Measurements from ENCODE around the gene BLVRB.

DNA sequence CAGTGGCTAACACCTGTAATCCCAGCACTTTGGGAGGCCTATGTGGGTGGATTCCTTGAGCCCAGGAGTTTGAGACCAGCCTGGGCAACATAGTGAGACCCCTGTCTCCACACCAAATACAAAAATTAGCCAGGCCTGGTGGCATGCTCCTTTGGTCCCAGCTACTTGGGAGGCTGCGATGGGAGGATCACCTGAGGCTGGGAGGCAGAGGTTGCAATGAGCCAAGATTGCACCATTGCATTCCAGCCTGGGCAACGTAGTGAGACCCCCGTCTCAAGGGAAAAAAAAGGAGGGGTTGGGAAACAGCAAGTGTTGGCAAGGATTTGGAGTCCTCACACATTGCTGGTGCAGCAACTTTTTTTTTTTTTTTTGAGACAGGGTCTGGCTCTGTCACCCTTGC lies 20.5 kb upstream of the BLVRB start:
- TF ChIP-seq, protein P1, sequence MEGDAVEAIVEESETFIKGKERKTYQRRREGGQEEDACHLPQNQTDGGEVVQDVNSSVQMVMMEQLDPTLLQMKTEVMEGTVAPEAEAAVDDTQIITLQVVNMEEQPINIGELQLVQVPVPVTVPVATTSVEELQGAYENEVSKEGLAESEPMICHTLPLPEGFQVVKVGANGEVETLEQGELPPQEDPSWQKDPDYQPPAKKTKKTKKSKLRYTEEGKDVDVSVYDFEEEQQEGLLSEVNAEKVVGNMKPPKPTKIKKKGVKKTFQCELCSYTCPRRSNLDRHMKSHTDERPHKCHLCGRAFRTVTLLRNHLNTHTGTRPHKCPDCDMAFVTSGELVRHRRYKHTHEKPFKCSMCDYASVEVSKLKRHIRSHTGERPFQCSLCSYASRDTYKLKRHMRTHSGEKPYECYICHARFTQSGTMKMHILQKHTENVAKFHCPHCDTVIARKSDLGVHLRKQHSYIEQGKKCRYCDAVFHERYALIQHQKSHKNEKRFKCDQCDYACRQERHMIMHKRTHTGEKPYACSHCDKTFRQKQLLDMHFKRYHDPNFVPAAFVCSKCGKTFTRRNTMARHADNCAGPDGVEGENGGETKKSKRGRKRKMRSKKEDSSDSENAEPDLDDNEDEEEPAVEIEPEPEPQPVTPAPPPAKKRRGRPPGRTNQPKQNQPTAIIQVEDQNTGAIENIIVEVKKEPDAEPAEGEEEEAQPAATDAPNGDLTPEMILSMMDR (IDR thresholded peaks at IDR 0.05), result no peak
- TF ChIP-seq BHLHE40 (IDR thresholded peaks at IDR 0.05; ENCODE audit: low read depth, low read length) (no peak), KDM5A (IDR thresholded peaks at IDR 0.05) (no peak), CBX2 (IDR thresholded peaks at IDR 0.05; ENCODE audit: borderline replicate concordance, low read depth) (no peak), PHF8 (IDR thresholded peaks at IDR 0.05; ENCODE audit: borderline replicate concordance, low read depth) (no peak)

Data from A549 (cell line).